SU-DHL-6 (cell line): Measurements from ENCODE around the gene RBMS1.

ENCODE experiments used
- CTCF ChIP-seq: fragments of 200-600 bp; sonication (generic); IDR thresholded peaks from one replicate; pipeline ENCODE4 v1.5.1; 2017; ENCODE audit warnings: antibody characterized with exemption, mild to moderate bottlenecking, low read length, moderate library complexity; ENCODE audit not compliant: insufficient read depth, poor library complexity, severe bottlenecking
- EZH2phosphoT487 ChIP-seq: fragments of 200-600 bp; sonication (generic), shearing (Covaris generic); conservative IDR thresholded peaks from 2 replicates; pipeline ENCODE4 v1.6.1; 2018; ENCODE audit warnings: mild to moderate bottlenecking, antibody characterized with exemption, low read length, moderate library complexity, mixed read lengths

GRCh38 chr2:160399880-160400279 is 93.7 kb downstream of the RBMS1 start:
- TF ChIP-seq CTCF (no peak), EZH2phosphoT487 (no peak)
